Activated T-cell treated with anti-CD3 and anti-CD28 coated beads for 1 hour (primary cell): ENCODE measurements around the gene RNU11.
"Not testable (repeated sequence)": the region's sequence is repeated elsewhere in the genome, so short reads cannot be mapped to it uniquely, and the experiment has no call there.

Experiments
- DNase-seq: peaks from one replicate; pipeline ENCODE4 v3.0.0-alpha.2; 2020; ENCODE audit warnings: low read depth

Gene RNU11

DNA sequence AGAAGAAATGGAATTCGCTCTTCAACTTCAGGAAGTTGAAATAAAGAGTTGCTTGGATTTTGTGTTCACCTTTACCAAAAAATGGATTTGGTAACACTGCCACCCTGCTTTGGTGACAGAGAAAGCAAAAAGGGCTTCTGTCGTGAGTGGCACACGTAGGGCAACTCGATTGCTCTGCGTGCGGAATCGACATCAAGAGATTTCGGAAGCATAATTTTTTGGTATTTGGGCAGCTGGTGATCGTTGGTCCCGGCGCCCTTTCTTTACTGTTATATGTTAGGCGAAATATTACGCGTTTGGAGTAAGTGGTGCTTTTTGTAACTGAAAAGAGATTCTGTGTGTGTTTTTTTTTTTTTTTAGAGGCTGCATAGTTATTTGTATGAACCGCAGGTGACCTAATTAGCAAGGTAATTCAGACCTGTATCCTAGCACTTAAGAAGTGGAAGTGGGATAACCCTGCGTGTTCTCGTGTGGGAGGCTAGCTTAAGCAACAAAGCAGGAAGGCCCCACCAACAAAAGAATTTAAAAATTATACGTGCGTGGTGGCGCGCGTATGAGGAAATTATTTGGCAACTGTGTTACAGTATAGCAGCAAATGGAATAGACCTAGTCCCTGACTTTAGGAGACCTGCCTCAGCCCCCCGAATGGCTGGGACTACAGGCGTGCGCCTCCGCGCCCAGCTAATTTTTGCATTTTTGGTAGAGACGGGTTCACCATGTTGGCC lies at the start of gene RNU11:
TSS of gene RNU11 (plus strand) at position 127 of the 725 bp plus-strand sequence.
- DNase-seq, result peak; percentile 80

DNA sequence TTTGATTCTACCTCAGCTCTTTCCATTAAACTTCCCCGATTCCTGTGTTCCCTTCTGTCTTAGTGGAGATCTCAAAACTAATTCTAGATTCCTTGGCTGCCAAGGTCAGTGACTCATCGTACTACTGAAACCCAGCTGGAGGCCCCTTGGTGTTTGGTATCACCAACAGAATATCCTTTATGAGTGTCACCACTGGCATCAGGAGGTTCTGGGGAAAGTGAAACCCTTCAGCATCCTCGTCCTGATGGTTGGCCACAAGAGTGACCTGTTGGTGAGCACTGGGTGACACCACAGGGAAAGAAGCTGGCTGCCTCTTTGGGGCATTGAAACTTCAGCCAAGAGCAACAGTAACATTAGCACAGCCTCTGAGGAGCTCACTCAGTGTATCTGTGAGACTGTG lies 46.7 kb upstream of the RNU11 start:
- DNase-seq, result no peak

DNA sequence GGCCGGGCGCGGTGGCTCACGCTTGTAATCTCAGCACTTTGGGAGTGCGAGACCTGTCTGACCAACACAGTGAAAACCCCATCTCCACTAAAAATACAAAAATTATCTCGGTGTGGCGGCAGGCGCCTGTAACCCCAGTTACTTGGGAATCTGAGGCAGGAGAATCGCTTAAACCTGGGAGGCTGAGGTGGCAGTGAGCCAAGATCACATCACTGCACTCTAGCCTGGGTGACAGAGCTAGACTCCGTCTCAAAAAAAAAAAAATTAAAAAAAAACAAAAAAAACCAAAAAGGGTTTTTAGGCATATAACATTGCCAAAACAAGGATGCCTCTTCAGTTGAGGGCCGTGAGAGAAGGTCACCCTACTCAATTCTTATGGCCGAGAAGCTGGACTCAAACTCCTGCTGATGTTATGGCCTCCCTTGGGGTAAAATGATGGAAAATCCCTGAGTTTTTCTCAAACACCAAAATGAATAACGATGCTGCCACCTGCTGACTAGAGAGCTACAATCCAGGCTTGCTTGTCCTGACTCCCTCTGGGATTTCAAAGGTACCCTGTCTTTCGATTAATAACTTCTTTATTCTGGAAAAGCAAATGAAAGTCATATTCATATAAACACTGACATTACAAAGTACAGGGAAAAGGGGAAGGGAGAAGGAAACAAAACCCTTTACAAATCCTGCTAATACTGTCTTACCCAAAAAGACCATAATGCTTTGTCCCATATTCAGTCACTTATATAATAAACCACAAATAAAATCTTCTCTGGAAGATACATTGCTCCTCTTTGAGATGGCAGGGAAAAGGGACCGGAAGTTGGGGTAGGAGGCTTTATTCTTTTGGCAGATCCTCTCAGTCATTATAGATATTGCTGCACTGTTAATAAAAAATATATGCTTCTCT lies 45.6 kb upstream of the RNU11 start:
- no peak for DNase-seq

DNA sequence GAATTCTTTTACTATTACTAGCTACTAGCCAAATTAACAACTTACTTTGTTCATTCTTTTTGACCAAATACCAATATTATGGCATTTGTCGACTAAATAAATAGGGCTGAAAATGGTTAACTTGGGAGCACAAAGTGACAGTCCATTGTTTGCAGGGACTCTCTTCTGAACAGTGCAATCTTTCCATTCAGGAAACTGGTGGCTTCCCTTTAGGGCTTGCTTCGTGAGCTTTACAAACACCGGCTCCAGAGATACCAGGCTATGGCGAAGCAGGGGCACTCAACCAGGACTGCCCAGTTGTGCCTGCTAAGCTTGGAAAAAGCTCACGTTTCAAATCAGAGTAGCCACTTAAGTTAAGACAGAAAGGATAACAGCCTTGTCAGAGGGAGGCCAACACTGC lies 44.0 kb upstream of the RNU11 start:
- DNase-seq, result no peak

DNA sequence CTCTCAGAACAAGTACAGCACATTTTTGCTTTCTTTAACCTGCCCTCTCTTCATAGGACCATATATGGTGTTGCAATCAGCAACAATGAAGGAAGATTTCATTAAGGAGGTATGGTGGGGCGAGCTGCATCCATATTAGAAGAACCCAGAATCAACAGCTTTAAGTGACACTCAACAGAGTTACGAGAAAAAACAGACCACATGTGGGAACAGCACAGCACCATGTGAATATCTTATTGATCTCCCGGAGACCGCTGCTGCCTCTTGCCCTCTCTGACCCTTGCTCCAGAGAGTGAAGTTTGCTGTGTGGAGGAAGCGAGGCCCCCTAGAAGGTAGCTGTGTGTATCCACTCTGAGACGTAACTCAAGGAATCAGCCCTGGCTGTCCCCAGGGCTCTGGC lies 43.4 kb upstream of the RNU11 start:
- no peak for DNase-seq

DNA sequence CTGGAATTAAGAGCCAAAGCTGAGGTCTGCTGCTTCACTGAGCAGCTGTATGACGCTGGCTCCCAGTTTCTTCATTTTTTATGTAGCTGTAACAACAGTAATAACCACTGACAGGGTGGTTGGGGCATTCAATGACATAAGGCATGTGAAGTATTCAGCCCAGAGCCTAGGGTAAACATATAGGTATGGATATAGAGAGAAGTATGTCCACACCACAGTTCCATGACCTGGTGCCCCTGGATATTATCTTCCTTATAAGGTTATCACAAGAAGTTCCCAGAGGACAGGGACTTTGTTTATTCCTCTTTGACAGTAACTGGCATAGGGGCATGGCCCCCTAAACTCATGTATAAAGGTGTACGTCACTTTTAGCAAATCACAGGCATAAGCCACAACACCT lies 41.6 kb upstream of the RNU11 start:
- no peak for DNase-seq

DNA sequence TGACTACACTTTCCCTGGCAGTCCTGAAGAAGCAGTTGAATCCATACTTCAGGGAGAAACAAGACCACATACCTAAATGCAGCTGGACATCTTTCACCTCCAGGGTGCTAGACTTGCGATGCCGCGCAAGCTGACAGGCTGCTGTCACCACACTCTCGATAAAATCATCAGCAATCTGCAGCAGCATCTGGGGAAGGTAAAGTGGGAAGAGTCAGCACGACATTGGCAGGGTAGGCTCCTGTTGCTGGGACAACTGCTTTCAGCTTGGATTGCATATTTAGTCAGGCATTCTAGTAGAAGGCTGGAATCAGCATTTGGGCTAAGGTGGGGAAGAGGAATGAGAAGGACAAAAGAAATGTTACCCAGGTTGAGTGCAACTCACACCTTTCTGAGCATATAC lies 35.2 kb upstream of the RNU11 start:
- DNase-seq, result no peak

DNA sequence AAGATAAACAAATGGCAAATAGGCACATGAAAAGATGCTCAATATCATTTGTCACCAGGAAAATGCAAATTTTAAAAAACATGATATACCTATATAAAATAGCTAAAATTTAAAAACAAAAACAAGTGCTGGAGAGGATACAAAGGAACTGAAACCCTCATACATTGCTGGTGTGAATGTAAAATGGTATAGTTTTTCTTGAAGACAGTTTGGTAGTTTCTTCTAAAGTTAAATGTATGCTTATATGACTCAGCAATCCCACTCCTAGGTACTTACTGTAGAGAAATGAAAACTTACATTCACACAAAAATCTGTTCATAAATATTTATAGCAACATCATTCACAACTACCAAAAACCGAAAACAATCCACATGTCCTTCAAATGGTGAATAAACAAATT lies 16.7 kb upstream of the RNU11 start:
- no peak for DNase-seq

DNA sequence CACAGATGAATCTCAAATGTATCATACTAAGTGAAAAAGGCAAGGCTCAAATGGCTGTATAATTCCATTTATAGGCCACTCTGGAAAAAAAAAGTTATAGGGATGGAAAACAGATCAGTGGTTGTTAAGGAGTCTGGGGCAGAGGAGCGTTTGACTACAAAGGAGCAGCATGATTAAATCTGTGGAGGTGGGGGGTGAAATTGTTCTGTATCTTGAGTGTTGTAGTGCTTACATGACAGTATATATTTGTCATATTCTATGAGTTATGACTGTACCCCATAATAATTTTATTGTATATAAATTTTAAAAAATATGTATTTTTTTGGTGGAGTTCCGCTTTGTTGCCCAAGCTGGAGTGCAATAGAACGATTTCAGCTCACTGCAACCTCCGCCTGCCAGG lies 15.8 kb upstream of the RNU11 start:
- DNase-seq, result no peak

DNA sequence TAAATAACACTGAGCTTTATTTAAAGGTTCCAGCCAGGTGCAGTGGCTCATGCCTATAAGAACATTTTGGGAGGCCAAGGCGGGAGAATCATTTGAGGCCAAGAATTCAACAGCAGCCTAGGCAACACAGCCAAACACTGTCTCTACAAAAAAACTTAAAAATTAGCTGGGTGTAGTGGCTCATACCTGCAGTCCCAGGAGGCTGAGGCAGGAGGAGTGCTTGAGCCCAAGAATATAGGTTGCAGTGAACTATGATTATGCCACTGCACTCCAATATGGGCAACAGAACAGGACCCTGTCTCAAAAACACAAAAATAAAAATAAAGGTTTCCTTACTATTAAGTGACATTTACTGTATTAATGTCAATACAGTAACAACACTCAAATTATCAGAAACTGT lies 7.6 kb upstream of the RNU11 start:
- DNase-seq, result no peak

DNA sequence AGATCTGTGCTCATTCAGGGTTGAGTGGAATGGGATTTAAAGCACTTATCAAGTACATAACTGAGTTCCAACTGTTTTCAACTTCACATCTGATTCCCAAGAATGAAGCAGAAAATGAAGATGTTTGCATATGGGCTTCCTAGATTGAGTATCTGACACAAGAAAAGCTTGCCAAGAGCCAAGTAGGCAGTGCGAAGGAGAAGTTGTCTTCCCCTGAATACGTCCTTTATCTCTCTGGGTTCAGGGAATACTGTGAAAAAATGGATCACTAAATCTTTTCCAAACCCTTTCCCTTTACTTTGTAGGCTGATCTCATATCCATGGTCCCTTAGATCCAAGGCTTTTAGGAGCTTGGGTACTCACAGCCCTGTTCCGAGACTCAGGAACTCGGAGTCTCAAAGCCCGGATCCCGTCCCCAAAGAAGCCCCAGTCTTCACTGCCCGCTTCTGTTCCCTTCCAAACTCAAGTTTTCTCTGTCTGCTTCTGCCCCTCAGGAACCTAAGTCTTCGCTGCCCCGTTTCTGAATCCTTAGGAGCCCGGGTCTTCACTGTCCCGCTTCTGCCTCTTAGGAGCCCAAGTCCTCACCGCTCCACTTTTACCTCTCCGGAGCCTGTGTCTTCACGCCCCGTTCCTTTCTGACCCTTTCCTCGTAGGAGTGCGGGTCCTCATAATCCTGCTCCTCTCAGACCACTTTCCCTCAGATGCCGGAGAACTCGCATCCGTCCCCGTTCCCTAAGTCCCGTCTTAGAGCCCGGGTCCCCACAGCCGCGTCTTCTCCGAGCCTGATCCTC lies 6.1 kb upstream of the RNU11 start:
- DNase-seq, result no peak

DNA sequence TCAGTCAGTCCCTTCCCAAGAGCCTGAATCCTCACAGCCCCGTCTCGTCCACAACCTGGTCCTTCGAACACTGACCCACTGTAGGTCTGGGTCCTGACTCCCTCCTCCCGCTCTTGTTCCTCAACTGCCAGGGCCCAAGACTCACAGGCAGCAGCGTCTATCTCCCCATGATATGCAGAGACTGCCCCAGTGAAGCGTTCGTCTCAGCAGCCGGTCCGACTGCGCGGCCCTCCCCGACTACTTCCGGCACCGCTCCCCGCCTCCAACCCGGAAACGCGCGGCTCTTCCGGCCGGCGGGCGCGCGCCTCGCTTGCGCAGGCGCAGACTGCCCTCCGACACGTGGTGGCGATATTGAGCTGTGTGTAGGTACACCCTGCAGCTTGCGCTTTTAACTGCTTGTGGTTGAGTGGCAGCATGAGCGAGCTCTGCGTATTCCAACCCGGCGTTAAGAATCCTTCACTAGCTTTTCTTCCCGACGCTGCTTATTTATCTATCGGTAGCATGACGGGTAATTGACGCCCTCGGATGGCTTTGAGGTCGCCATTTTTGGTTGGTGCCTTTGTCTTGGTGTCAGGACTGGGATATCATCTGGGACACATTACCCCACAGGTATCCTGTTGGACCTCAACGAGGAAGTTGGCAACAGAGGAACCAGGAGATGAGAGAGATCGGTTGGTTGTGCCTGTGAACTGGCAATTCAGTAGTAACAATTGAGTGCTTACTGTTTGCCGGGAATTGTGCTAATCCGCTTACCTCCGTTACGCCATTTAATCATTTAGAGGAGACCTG lies 5.4 kb upstream of the RNU11 start, which contains the start of gene TAF12:
TSS of gene TAF12 (minus strand) at position 221 of the 789 bp plus-strand sequence. CDS start 20,986 bp downstream, outside the sequence.
- peak; percentile 88 for DNase-seq

DNA sequence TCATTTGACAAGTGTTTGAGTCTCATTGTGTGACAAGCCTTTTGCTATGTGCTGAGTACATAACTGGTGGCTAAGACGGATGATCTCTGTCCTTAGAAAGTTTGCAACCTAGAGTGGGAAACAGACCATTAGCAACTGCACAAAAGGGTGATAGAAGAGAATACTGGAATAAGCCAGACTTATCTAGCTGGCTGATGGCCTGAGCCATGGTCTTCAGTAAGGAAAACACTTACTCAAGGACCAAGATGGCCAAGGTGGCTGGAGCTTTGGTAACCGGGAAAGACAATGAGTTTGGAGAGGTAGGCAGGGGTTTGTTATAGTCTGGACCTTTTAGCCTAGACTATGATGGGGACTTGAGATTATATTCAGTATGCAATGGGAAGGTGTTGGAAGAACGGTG lies 3.9 kb upstream of the RNU11 start:
- no peak for DNase-seq

DNA sequence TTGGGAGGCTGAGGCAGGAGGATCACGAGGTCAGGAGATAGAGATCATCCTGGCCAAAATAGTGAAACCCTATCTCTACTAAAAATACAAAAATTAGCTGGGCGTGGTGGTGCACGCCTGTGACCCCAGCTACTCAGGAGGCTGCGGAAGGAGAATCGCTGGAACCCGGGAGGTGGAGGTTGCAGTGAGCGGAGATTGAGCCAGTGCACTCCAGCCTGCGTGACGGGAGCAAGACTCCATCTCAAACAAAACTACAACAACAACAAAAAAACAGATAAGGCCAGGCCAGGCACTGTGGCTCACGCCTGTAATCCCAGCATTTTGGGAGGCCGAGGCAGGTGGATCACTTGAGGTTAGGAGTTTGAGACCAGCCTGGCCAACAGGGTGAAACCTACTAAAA lies 3.0 kb upstream of the RNU11 start:
- not testable (repeated sequence) for DNase-seq

DNA sequence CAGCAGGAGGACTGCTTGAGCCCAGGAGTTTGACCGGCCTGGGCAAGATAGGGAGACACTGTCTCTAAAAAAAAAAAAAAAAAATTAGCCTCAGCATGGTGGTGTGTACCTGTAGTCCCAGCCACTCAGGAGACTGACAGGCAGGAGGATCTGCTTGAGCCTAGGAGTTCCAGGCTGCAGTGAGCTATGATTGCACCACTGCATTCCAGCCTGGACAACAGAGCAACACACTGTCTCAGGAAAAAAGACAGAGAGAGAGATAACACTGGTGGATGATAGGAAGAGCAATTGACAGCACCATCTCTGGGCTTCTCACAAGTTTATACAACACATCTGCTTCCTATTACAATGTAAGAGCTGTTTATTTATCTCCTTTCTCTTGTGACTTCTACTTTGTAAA lies 2.4 kb upstream of the RNU11 start:
- no peak for DNase-seq

DNA sequence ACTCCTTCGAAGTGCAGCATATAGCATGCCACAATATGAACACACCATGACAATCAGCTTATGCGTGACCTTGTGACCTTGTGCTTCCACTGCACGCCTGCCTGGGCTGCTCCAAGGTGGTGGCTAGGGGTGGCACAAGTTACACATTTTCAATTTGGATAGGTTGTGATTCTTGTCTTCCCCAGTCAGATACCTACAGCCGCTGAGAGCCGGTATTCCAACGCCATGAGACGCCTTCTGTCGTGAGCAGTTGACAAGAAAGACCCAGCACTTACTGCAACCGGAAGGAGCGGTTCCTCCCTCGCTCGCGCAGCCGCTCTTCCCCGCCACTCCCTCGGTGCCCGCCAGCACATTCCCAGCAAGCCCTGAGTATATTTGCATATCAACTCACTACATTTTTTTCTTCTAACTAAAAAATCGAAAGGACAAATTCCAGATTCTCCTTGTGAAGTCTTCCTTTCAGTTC lies 359 bp upstream of the RNU11 start:
- peak; percentile 76 for DNase-seq

DNA sequence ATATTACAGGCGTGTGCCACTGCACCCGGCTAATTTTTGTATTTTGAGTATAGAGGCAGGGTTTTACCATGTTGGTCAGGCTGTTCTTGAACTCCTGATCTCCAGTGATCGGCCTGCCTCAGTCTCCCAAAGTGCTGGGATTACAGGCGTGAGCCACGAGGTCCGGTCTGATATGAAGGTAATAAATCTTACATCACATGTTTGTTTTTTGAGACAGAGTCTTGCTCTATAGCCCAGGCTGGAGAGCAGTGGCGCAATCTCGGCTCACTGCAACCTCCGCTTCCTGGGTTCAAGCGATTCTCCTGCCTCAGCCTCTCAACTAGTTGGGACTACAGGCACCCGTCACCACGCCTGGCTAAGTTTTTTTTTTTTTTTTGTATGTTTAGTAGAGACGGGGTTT lies 4.7 kb downstream of the RNU11 start:
- not testable (repeated sequence) for DNase-seq

DNA sequence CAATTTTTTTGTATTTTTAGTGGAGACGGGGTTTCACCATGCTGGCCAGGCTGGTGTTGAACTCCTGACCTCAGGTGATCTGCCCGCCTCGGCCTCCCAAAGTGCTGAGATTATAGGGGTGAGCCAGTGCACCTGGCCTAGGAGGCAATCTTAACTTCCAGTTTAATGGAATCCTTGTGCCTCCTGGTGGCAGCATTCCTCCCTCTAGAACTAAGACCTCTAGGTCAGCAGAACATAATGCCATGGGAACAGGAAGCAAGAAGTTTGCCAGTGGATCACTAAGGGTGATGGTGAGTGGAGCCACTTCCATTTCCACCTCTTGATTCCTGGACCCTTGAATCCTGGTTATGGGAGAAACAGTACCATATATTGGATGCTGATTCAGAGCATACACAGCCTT lies 5.5 kb downstream of the RNU11 start:
- not testable (repeated sequence) for DNase-seq

DNA sequence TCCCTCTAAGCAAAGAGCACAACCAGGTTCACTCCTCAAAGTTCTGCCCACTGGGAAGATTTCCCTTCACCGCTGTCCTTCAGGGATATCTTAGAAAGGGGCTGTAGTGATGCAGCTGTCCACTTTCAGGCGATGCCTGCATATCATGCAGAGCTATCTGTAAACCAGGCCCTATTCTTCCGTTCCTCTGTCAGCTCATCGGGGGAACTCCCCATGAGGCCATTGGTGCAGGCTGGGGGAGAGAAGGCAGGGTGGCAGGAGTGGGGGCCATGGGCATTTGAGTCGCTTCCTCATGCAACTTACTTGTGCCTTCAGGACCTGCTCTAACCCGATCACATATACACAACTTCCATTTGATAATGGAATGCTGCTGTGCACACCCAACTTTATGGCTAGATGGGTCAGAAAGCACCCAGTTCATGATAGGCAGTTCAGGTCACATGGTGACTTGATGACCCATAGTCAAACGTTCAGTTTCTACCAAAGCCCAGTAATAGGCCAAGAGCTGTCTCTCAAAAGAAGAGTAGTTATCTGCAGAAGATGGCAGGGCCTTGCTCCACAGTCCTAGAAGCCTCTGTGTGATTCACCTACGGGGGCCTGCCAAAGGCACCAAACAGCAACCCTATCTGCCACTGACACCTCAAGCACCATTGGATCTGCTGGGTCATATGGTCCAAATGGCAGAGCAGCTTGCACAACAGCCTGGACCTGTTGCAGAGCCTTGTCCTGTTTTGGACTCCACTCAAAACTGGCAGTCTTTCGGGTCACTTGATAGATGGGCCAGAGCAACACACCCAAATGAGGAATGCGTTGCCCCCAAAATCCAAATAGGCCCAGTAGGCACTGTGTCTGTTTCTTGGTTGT lies 7.3 kb downstream of the RNU11 start:
- not testable (repeated sequence) for DNase-seq

DNA sequence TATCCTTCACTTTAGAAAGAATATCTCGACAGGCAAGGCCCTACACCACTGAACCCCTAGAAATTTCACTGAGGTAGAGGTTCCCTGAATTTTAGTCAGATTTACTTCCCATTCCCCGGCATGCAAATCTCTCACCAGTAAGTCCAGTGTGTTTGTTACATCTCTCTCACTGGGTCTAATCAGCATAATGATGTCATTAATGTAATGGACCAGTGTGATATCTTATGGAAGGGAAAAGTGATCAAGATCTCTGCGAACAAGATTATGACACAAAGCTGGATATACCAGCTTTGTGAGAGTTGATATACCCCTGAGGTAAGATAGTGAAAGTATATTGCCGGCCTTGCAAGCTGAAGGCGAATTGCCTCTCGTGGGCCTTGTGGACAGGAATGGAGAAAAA lies 7.9 kb downstream of the RNU11 start:
- no peak for DNase-seq
